GM19372 (cell line): ENCODE data around the gene RNF126.
"Not testable (repeated sequence)": the region's sequence is repeated elsewhere in the genome, so short reads cannot be mapped to it uniquely, and the experiment has no call there.

Source experiments
- ATAC-seq: cut with Tn5 transposase; IDR thresholded peaks from one replicate; pipeline ENCODE4 v1.9.1; 2021; ENCODE audit warnings: mild to moderate bottlenecking, low read depth, moderate library complexity; ENCODE audit not compliant: unreplicated experiment

RNF126 gene

GRCh38 chr19:686589-687297, 23.7 kb upstream of the RNF126 start:
- ATAC-seq = no peak

DNA sequence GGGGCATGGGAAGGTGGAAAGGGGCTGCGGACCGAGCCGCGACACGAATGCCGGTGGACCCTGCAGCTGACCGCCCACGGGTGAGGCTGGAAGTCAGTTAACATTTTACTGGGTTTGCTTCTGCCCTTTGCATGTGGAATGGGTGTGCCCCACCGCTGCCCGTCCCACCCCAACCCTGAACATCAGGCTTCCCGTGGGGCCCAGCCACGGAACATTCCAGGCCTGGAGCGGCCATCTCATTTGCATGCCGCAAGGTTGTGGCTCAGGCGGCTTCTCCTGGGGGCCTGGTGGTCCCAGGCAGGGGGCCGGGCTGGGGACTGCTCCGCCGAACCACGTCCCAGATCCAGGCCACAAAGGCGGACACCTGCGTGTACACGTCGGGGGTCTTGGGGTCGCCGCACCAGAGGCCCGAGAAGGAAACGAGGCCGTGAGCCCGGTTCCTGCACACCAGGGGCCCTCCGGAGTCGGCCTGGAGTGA, 22.5 kb upstream of the RNF126 start:
- no peak for ATAC-seq

DNA sequence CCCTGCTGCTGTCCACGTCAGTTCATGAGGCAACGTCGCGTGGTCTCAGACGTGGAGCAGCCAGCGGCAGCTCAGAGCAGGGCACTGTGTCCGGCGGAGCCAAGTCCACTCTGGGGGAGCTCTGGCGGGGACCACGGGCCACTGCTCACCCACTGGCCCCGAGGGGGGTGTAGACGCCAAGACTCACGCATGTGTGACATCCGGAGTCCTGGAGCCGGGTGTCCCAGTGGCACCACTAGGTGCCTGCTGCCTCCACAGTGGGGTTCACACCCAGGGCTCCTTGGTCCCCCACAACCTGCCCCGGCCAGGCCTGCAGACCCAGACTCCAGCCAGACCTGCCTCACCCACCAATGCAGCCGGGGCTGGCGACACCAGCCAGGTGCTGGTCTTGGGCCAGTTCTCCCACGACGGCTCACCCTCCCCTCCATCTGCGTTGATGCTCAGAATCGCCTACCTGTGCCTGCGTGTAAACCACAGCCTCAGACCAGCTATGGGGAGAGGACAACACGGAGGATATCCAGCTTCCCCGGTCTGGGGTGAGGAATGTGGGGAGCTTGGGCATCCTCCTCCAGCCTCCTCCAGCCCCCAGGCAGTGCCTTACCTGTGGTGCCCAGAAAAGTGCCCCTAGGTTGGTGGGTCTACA, 19.8 kb upstream of the RNF126 start:
- no peak for ATAC-seq

DNA sequence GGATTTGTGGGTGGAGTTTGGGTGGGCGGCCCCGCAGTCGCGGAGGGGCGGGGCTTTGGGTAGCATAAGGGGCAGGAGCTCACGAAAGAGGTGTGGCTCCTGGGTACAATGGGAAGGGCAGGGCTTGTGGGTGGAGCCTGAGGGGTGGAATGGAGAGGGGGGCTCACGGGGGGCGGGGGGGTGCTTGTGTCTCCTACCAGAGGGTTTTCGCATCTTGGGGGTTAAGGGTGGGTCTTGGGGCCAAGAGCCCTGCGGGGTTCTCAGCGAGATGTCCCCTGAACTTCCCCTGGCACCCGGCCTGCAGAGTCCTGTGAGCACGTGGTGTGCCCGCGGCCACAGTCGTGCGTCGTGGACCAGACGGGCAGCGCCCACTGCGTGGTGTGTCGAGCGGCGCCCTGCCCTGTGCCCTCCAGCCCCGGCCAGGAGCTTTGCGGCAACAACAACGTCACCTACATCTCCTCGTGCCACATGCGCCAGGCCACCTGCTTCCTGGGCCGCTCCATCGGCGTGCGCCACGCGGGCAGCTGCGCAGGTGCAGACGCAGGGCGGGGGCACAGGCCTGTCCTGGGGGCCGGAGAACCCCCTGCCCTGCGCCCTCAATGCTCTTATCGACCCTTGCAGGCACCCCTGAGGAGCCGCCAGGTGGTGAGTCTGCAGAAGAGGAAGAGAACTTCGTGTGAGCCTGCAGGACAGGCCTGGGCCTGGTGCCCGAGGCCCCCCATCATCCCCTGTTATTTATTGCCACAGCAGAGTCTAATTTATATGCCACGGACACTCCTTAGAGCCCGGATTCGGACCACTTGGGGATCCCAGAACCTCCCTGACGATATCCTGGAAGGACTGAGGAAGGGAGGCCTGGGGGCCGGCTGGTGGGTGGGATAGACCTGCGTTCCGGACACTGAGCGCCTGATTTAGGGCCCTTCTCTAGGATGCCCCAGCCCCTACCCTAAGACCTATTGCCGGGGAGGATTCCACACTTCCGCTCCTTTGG, 18.3 kb upstream of the RNF126 start:
- no peak for ATAC-seq

- ATAC-seq = peak; percentile 65
These were observed 17.4 kb upstream of the RNF126 start for GRCh38 chr19:680287-681028.

- peak; percentile 8 for ATAC-seq
These were observed 16.6 kb upstream of the RNF126 start for GRCh38 chr19:679418-680286.

DNA sequence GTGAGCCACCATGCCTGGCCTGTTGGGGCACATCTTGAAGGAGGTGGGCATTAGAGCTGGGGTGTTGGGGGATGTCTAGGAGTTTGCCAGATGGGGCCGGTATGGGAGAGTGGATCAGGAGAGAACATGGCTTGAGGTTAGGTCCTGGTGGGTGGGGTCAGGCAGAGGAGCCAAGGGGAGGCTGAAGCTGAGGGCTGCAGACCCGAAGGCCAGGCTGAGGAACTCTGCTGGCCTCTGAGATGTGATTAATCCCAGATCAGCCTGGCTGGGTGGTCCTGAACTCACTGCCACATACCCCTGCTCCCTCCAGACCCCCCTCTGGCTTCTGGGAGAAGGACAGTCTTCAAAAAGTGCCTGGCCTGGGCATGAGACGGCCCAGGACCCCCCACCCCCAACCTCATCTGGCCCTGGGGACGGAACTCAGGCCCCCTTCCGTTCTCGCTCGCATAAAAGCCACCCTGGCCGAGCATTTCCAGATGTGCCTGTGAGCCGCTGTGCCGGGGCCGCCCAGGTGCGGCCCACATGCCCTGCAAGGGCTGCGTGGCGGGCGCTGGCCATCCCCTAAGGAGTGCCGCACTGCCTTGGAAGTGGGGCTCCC, 15.9 kb upstream of the RNF126 start:
- no peak for ATAC-seq

DNA sequence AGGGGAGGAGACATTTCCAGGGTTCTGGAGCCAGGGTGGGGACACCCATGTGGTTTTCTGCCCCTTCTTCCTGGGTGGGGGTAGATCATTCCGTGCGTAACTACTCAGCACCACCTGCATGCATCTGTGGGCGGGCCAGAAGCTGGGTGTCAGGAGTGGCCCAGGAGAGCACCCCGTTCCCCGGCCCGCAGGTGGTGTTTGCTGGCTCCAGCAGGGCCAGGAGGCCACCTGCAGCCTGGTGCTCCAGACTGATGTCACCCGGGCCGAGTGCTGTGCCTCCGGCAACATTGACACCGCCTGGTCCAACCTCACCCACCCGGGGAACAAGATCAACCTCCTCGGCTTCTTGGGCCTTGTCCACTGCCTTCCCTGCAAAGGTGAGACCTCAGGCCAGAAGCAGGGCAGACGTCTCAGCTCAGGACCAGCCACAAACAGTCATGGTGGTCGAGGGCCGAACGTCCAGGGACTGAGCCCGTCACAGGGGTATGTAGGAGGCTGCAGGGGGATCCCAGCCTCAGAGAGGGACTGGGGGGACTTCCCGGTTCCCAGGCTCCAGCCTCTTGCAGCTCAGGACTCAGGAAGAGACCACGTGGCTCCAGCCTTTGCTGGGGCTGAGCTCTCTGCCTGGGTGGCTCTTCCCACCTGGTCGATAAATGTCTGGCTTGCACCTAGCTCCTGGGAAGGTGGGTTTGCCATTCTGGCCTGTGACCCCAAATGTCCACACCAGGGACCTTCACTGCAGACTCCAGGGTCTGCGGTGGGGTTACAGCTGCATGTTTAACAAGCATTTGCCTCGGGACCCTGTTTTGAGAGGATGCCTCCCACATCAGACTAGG, 14.8 kb upstream of the RNF126 start:
- ATAC-seq = no peak

- no peak for ATAC-seq
These were observed 14.2 kb upstream of the RNF126 start for GRCh38 chr19:677201-677600.

DNA sequence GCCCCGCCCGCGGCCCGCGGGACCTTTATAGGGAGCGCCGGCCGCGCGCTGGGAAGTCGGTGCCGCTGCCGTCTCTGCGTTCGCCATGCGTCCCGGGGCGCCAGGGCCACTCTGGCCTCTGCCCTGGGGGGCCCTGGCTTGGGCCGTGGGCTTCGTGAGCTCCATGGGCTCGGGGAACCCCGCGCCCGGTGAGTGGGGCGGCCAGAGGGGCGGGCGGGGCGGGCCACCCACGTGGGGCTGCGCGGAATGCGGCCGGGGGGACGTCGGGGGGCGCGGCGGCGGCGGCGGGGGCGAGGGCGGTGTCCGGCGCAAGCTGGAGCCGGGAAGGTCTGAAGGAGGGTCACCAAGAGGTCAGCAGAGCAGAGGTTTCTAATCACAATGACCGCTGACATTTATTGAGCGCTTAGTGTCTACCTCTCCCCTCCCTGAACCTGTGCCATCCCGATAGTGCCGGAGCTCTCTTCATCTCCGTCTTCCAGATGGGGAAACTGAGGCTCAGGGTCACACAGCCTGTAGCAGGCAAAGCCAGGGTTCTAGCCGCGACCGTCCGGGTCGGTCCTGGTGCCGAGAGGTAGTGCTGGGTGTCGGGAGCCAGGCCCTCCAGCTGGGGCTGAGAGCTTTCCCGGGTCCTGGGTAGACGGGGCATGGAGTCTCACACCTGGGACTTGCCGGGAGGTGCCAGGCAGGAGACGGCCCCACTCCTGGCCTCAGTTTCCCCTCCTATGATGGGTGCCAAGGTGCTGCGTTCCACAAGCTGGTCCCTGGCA, 13.5 kb upstream of the RNF126 start, which contains the start of gene FSTL3:
Gene FSTL3 (plus strand): TSS at position 54 of the 767 bp plus-strand sequence. CDS start 32 bp downstream, at position 86.
- no peak for ATAC-seq

DNA sequence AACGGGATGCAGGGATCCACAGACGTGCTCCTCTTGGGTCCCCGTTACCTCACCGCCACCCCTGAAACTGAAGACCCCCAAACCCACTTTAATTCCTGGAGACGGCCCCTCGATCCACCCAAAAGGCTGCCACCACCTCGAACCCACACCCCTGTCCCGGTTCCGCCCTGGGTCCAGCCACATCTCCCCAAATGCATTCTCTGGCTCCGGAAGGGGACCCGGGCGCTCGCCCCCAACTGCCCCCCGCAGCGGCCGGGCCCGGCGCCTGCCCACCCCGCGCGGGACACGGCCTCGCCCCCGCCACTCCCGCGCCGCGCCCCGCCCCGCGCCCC, 13.0 kb upstream of the RNF126 start:
- no peak for ATAC-seq

DNA sequence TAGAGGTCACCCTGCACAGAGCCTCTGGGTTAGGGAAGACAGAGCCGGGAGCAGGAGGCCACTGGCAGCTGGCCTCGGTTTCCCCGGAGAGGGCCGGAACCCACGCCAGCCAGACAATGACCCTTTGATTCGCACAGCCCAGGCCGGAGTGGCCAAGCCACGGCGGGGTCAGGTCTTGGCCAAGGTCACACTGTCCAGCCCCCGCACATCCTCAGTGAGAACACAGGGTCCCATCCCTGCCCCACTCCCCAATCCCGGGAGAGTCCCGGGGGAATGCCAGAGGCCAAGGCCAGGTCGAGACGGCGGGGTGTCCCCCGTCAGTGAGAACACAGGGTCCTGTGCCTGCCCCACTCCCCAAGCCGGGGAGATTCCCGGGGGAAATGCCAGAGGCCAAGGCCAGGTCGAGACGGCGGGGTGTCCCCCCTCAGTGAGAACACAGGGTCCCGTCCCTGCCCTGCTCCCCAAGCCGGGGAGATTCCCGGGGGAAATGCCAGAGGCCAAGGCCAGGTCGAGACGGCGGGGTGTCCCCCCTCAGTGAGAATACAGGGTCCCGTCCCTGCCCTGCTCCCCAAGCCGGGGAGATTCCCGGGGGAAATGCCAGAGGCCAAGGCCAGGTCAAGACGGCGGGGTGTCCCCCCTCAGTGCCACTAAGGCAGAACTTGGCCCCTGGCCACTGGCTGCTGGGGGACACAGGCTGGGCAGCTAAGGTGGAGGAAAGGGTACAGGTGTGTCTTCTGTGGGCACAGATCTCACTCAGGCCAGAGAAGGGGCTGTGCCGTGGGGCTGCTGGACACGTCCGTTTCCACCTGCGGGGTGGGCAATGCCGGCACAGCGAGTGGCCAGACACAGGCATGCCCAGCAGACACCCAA, 11.5 kb upstream of the RNF126 start:
- no peak for ATAC-seq

GRCh38 chr19:670609-671075, 7.6 kb upstream of the RNF126 start:
- no peak for ATAC-seq

GRCh38 chr19:668675-669434, 5.8 kb upstream of the RNF126 start:
- ATAC-seq = not testable (repeated sequence)

DNA sequence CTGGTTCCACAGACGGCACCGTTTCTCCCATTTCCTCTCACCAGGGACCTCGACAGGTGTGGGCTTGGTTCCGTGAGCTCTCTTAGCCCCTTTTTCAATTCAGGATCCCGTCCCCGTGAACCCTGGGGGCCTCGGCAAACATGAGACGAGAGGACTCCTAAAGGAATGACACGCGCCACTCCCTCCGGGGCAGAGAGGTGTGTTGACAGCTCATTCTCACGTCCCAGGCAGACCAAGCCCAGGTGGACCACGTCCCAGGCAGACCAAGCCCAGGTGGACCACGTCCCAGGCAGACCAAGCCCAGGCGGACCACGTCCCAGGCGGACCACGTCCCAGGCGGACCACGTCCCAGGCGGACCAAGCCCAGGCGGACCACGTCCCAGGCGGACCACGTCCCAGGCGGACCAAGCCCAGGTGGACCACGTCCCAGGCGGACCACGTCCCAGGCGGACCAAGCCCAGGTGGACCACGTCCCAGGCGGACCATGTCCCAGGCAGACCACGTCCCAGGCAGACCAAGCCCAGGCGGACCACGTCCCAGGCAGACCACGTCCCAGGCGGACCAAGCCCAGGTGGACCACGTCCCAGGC, 4.1 kb upstream of the RNF126 start:
- ATAC-seq = not testable (repeated sequence)
